GM06990 (cell line): Measurements from ENCODE around the gene ANAPC7.
"Not testable (repeated sequence)": the region's sequence is repeated elsewhere in the genome, so short reads cannot be mapped to it uniquely, and the experiment has no call there.

ENCODE experiments used
- DNase-seq: peaks from one replicate; pipeline ENCODE4 v3.0.0-alpha.2; 2011; ENCODE audit not compliant: insufficient read length; ENCODE audit errors: extremely low read depth
- H3K27me3 ChIP-seq: replicated peaks from 2 replicates; pipeline ENCODE4 v1.6.0; 2011; ENCODE audit warnings: low read length; ENCODE audit not compliant: control insufficient read depth, insufficient read depth
- H3K36me3 ChIP-seq: 2 replicates; pipeline ENCODE4 v1.5.1; 2011; ENCODE audit warnings: low read length; ENCODE audit not compliant: control insufficient read depth, insufficient read depth
- H3K4me3 ChIP-seq: replicated peaks from 2 replicates; pipeline ENCODE4 v1.5.1; 2011; ENCODE audit warnings: low read depth, mild to moderate bottlenecking, control low read depth, low read length
- CTCF ChIP-seq: IDR thresholded peaks from 2 replicates; pipeline ENCODE4 v1.5.1; 2011; ENCODE audit warnings: low read length, control low read depth, mild to moderate bottlenecking, inconsistent platforms; ENCODE audit not compliant: insufficient read depth, poor library complexity, severe bottlenecking

ANAPC7 gene

GRCh38 chr12:110431957-110432587 lies 28.6 kb upstream of the ANAPC7 start:
- Histone ChIP-seq H3K36me3 (no peaks in the 10 kb centered on the region), H3K4me3 (no peak overlapping the region; the same call in 1 of the 2 replicates), H3K27me3 (no peaks in the 10 kb centered on the region)
- DNase-seq = peak; percentile 31
- no peak for TF ChIP-seq CTCF

- not testable (repeated sequence) for H3K27me3 ChIP-seq, H3K4me3 ChIP-seq, H3K36me3 ChIP-seq, DNase-seq
These were observed 26.2 kb upstream of the ANAPC7 start for GRCh38 chr12:110429676-110430075.

DNA sequence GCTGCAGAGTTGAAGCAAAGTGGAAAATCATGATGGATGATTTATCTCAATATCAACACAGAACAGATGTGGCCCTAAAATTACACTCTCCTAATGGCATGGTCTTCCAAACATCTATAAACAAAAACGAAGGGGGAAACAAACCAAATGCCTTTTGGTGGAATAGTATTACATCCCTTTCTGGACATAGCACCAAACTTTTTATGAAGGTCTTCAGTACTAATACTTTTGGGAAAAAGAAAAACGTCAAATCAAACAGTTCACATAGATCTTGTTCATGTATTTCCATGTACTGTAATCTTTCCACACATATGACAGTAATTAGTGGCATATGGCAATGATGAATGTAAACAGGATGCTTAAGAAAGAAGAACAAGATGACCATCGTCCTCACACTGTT lies 22.9 kb upstream of the ANAPC7 start:
- no peak for DNase-seq
- no peak overlapping the region for H3K4me3 ChIP-seq
- TF ChIP-seq CTCF = no peak
- H3K27me3 ChIP-seq = no peaks in the 10 kb centered on the region
- H3K36me3 ChIP-seq = no peaks in the 10 kb centered on the region

DNA sequence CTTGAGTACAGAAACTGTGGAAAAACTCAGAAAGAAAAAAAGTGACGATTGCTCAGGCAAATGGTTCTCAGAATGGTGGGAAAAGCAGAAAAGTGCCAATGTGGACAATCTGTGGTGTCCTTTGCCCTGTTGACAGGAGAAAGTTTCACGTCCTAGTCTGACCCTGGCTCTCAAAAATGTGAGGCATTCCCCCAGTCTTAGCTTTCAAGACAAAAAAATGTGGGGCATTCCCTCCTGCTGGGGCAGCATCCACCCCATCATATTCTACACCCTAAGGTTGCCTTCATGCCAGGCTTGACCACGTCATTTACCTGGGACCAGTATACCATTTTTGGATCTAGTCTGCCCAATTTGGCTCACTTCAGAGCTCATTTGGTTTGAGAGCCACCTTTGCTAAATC lies 20.7 kb upstream of the ANAPC7 start:
- no peak for DNase-seq

DNA sequence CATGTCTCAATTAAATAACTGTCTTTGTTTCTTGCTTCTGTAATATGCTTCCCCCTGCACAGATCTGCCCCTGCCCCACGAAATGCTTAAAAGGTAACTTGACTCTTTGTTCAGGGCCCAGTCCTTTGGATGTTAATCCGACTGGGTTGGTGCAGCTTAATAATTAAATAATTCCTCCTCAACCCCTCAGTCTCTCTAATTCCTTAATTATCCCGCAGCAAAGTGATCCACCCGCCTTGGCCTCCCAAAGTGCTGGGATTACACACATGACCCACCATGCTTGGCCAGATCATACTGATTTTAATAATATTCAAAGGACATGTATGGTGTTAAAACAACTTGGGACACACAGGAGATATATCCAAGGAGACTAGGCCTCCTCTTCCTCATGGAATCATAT lies 18.2 kb upstream of the ANAPC7 start:
- TF ChIP-seq CTCF = no peak
- Histone ChIP-seq H3K27me3 (no peaks in the 10 kb centered on the region), H3K4me3 (no peak overlapping the region), H3K36me3 (no peaks in the 10 kb centered on the region)
- no peak for DNase-seq

More for the DNA sequence above, 20.7 kb upstream of the ANAPC7 start:
- no peak for TF ChIP-seq CTCF
- no peak overlapping the region for H3K4me3 ChIP-seq
- no peaks in the 10 kb centered on the region for H3K27me3 ChIP-seq
- H3K36me3 ChIP-seq = no peaks in the 10 kb centered on the region

- TF ChIP-seq CTCF = no peak
- H3K36me3 ChIP-seq = no peaks in the 10 kb centered on the region
- no peaks in the 10 kb centered on the region for H3K27me3 ChIP-seq
- no peak for DNase-seq
- H3K4me3 ChIP-seq = no peak overlapping the region
These were observed 17.7 kb upstream of the ANAPC7 start for GRCh38 chr12:110421159-110421661.

DNA sequence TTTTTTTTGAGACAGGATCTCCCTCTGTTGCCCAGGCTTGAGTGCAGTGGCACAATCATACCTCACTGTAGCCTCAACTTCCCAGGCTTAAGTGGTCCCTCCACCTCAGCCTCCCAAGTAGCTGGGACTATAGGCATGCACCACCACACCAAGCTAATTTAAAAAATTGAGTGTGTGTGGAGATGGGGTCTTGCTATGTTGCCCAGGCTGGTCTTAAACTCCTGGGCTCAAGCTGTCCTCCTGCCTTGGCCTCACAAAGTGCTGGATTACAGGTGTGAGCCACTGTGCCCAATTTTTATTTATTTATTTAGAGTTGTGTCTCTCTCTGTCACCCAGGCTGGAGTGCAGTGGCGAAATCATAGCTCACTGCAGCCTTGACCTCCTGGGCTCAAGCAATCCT lies 17.1 kb upstream of the ANAPC7 start:
- H3K27me3 ChIP-seq, H3K36me3 ChIP-seq, DNase-seq, H3K4me3 ChIP-seq: not testable (repeated sequence)

- H3K4me3 ChIP-seq, H3K36me3 ChIP-seq, DNase-seq, H3K27me3 ChIP-seq: not testable (repeated sequence)
These were observed 13.6 kb upstream of the ANAPC7 start for GRCh38 chr12:110417113-110417512.

GRCh38 chr12:110410086-110410485 lies 6.6 kb upstream of the ANAPC7 start:
- H3K4me3 ChIP-seq, DNase-seq, H3K36me3 ChIP-seq, H3K27me3 ChIP-seq: not testable (repeated sequence)

GRCh38 chr12:110405126-110405662 lies 1.7 kb upstream of the ANAPC7 start:
- DNase-seq, H3K36me3 ChIP-seq, H3K4me3 ChIP-seq, H3K27me3 ChIP-seq: not testable (repeated sequence)
